NCI-H82 treated with DMSO at 0.1 percent for 48 hours (cell line): Measurements from ENCODE around the gene TTC39C.

ENCODE experiments used
- DNase-seq: peaks from one replicate; lab custom pipeline; 2025; ENCODE audit not compliant: unreplicated experiment; lab: John Stamatoyannopoulos, UW

Gene TTC39C

DNA sequence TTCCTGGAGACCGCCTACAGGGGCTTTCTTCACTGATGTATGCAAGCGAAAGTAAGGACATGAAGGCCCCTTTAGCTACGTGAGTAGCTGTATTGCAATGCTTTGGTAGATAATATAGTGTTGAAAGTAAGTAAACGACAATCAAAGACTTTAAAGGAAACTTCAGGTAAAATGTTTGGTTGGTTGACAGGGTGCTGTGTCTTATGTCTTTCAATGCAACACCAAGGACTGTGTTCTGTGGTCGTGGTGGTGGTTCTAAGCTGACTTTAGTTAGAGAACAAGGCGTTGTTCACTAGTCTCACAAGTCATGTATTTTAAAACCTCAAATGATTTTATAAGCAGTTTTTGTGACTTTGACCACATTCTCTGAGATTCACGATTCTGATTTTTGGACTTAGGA is 66.3 kb downstream of the TTC39C start:
- no peak for DNase-seq

DNA sequence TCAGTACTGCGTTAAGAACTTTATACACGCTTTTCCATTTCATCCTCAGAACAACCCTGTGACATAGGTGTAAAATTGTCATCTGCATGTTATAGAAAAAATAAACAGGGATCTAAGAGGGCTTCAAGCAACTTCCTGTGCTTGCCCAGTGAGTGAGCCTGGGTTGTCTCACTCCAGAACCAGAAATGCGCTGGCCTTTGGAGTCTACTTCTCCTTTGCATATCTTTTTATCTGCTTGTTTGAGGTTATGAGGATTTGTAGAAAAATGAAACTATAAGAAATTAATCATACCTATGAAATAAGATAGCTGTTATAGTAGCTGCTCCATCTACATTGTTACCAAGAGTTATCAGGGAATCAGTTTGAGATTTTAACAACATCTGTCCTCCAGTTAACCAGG is 69.0 kb downstream of the TTC39C start:
- no peak for DNase-seq

DNA sequence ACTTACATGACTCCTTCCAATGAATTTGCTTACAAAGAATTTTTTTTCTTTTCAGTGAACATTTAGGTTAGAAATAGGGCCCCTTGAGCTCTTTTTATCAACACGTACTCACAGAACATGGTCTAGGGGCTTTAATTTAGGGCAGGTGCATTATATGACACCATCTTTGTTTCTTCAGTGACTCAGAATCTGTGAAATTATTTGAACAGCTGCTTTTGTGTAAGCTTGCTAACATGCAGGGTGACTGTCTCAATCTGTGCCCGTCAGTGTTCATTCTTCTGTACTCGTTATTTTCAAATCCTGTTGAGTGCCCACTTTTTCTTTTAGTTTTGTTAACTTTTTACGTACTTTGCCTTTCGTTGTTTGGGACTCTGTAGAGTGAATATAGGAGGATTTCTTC is 71.5 kb downstream of the TTC39C start:
- no peak for DNase-seq

- no peak for DNase-seq
Observed at GRCh38 chr18:24089076-24089475, 74.5 kb downstream of the TTC39C start.

DNA sequence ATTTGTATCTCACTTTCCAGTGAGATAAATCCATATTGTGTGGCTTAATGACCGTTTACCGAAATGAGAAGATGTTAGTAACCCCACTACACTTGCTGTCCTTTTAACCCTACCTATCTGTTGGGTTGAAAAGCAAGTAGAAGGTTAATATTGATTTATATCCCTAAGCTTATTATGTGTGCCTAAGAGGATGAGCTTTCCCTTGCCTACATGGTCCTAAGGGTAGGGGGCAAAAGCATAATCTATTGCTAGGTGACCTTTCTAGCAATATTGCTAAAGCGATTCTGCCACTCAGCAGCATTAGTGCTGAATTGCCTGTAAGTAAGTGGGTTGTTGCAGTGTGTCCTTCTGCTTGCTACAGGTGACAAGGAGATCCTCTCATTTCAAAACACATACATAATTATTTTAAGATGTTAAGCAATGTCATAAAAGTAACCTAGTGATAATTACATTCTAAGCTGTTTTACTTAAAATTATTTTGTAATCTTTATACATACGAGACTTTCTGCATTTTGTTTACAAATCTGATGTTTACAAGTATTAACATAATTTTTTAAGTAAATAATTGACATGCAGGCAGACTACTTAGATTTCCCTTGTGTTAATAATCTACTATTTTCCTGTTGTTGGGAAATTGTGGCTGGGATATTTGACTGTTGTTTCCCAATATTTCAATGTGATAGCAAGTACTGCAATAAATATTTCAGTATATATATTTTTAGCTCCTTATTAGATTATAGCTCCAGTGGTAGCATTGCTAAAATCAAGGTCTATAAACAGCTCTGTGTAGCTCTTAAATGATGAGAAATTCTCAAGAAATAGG is 75.2 kb downstream of the TTC39C start:
- DNase-seq = peak; percentile 85

DNA sequence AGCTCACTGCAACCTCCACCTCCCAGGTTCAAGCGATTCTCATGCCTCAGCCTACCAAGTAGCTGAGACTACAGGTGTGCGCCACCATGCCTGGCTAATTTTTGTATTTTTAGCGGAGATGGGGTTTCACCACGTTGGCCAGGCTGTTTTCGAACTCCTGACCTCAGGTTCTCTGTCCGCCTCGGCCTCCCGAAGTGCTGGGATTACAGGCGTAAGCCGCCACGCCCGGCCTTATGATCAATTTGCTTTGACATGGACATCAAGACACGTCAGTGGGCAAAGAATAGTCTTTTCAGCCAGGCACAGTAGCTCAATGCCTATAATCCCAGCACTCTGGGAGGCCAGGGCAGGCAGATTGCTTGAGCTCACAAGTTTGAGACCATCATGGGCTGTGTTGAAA is 76.3 kb downstream of the TTC39C start:
- DNase-seq = no peak

GRCh38 chr18:24094561-24094960 is 80.0 kb downstream of the TTC39C start:
- no peak for DNase-seq

GRCh38 chr18:24095976-24096375 is 81.4 kb downstream of the TTC39C start:
- no peak for DNase-seq

DNA sequence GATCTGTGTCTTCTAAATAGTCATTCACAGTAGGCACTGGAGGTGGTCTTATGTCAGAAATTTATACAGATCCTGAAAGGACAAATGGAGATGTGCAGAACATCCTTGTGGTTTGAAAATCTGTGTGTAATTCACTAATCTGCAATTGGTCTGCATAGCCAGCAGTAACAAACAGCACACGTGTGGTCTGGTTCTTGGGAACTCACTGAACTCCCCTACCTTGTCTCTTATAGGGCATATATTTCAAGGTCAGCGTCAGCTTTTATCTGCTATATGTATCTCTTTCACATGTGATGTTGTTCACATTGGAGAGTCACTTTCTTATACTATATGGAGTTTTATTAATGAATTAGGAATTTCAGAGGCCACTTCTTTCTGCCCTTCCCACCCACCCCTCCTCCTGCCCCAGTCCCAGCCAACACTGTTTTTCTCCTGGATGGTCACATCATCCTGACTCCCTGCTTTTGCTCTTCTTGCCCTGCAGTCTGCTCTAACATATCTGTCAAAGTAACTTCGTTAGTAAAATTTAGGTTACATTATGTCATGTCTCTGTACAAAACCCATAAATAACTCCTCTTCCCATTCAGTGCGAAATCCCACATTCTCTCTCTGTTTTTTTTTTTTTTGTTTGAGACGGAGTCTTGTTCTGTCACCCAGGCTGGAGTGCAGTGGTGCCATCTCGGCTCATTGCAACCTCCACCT is 88.9 kb downstream of the TTC39C start:
- DNase-seq = no peak

DNA sequence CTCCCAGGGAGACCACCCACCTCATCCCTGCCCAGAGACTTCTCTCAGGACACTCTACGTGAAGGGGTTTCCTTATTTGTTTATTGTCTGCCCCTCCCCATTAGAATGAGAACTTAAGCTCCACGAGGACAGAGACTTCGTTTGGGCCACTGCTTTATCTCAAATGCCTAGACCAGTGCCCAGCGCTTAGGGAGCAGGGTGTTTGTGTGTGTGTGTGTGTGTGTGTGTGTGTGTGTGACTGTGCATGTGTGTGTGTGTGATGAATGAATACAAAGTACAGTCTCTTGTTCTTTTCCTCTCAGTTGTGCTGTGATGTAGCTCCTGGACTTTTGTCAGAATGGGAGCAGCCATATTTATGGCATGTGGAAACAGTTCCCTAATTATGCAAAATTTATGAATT is 89.9 kb downstream of the TTC39C start:
- no peak for DNase-seq

- DNase-seq = no peak
Observed at GRCh38 chr18:24108641-24109040, 94.1 kb downstream of the TTC39C start.

GRCh38 chr18:24111936-24112335 is 97.4 kb downstream of the TTC39C start:
- DNase-seq = peak; percentile 75

GRCh38 chr18:24112464-24112863 is 97.9 kb downstream of the TTC39C start:
- no peak for DNase-seq

DNA sequence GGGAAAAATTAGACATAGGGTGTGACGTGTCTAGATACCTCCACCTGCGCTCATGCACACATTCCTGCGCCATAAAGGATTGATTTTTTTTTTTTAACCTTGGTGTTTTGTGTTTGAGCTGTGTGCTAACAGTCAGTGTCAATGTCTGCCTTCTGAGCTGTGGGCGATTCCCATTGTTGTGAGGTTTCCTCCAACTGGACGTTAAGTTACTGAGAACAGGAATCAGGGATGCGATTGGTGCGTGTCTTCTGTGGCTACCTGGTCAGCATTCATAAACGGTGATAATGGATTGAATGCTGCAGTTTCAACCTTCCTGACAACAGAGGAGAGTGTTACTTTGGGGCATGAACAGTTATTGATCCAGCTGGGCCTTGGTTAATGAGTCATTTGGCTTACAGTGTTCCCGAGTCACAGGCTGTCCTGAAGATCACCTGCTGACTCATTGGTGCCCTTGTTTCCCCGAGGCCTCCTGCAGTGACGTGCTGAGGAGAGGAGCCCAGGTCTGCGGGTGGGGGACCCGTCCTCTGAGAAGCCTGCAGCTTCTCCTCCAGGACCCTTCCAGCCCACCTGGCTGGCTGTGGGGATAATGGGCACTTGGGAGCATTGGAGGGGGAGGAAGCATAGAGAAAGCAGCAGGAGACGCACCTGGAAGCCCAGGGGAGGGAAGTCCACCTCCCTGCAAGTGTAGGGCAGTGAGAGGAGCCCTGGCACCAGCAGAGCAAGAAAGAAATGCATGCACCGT is 98.5 kb downstream of the TTC39C start:
- no peak for DNase-seq

DNA sequence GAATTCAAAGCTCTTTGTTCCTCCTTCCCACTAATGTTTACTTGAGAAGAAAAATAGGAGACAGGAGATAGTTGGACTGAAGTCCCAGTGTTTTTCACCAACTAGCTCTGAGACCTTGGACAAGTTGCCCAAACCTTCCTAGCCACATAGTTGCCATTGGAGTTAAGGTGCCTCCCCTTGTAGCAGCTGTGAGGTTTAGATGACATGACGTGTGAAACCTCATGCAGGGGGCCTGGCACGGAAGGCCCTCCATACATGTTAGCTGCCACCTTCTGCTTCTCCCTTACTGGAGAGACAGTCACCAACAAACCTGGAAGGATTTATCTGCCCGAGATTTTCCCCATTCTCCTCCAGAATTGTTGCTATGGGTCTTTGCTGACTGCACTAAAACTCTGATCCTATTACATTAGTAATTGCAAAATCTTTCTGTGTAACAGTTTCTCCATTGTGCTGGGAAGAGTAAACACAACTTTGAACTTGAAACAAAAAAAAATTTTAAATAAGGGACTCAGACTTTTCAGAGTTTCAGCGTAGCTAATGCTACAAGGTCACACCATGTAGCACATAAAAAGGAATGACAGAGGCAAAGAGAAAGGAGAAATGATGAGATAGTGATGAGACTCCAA is 100.5 kb downstream of the TTC39C start:
- DNase-seq = no peak

DNA sequence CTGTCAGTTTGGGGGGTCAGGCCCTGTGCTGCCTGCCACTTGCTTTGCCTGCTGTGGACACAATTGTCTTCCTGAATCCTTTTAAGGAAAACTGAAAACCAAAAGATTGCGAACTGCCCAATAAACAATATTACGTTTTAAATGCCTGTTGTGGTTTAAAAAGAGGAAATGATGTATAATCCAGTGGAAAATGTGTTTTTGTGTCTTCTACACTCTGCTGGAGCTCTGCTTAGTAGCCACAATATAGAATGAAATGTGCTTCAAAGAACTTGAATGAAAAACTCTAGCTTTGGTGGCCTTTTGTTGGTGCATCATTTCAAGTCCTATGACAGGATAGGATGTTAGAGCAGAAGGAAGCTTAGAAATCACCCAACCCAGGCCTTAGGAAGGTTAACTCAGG is 101.1 kb downstream of the TTC39C start:
- no peak for DNase-seq

DNA sequence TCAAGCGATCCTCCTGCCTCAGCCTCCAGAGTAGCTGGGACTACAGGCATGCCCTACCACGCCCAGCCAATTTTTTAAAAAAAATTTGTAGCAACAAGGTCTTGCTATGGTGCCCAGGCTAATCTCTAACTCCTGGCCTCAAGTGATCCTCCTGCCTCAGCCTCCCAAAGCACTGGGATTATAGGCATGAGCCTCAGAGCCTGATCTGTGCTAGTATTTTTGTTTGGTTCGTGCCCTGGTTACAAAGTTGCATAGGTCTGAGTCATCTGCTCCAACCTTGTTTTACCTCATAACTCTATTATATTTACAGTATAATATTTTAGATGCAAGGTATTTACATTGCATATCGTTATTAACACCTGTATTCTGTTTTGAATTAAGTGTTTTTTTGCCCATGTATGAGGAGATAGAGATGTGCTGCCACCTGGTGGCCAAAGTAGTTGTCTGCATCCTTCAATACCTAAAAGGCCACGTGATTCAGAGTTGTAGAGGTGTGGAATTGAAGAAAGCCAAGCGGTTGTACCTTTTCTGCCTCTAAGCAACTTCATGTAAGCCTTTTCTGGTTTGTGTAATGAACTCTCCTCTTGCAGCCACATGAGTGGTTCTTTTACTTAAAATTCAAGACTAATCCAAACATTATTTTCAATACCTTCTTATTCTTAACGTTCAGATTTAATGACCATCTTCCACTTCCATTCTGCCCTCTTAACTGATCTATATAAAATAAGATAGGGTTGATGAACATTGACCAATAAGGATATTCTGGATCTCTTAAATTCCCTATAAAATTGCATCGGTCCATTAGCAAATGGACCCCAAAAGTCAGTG is 104.4 kb downstream of the TTC39C start:
- DNase-seq = peak; percentile 50

GRCh38 chr18:24120676-24121075 is 106.1 kb downstream of the TTC39C start:
- no peak for DNase-seq

- DNase-seq = no peak
Observed at GRCh38 chr18:24121625-24122024, 107.1 kb downstream of the TTC39C start.

- no peak for DNase-seq
Observed at GRCh38 chr18:24126155-24126961, 111.8 kb downstream of the TTC39C start.
